HG03565 (cell line): ENCODE data around the gene DPPA3.
"Not testable (repeated sequence)": the region's sequence is repeated elsewhere in the genome, so short reads cannot be mapped to it uniquely, and the experiment has no call there.

ENCODE experiments used
- ATAC-seq: cut with Tn5 transposase; IDR thresholded peaks from one replicate; pipeline ENCODE4 v1.9.1; 2021; ENCODE audit warnings: mild to moderate bottlenecking, moderate library complexity; ENCODE audit not compliant: unreplicated experiment

The DPPA3 gene

DNA sequence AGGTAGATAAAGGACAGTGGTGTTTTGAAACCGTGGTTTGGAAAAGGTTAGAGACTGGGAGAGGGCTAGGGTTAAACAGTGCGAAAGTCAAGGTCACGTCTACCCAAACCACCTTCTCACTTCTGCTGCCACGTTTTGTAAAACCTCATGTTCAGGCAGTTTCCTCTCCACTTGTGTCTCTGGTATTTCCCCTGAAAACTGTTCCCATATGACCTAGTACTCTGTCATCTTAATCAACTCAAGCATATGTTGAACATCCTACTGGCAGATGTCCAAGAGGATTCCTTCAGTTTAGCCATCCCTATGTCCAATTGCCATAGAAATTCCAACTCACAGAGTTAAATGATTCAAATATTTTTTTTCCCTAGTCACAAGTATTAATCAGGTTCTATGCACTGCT is 18.5 kb downstream of the DPPA3 start:
- no peak for ATAC-seq

DNA sequence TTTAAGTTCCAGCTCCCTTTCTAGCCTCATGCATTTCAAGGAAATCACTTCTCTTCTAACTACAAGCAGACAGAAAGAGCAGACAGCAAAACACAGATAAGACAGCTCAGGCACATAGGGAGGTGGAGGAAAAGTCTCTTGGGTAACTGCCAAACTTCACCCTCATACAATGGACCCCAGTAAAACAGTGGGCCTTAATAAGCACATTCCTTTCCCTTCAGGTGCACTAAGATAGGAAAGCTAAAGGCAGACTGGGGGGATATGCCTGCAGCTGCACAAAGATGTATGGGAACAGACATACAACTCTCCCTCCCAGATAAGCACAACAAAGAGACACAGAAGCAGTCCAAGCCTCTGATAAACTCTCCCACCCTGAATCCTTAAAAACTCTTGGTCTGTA is 19.8 kb downstream of the DPPA3 start:
- ATAC-seq, result not testable (repeated sequence)

DNA sequence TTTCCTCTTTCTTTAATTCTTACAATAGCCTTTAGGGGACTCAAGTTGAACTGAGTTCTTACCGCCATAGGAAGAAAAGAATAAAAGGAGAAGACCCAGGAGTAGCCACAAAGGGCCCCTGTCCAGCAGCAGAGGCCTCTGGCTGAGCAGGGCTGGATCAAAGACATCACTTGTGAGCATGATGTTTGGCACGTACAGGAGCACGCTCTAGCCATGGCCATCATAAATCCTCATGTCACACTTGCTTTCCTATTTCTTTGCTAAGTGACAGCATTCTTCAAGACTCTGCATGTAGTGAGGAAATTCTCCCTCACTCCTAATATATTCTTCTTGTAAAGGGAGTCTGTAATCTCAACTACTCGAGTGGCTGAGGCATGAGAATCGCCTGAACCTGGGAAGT is 20.3 kb downstream of the DPPA3 start:
- no peak for ATAC-seq

DNA sequence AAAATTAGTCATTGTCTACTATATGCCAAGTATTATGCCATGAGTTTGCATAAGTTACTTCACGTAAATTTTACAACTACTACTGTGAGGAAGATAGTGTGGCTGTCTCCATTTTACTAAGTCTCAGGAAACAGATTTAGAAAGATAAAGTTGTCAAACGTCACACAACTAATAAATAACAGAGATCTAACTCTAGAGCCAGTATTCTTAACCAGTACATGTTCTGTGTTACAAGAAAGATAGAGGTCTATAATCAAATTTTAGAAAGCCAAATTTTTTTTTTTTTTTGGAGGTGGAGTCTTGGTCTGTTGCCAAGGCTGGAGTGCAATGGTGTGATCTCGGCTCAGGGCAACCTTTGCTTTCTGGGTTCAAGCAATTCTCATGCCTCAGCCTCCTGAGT is 21.8 kb downstream of the DPPA3 start:
- ATAC-seq, result no peak

DNA sequence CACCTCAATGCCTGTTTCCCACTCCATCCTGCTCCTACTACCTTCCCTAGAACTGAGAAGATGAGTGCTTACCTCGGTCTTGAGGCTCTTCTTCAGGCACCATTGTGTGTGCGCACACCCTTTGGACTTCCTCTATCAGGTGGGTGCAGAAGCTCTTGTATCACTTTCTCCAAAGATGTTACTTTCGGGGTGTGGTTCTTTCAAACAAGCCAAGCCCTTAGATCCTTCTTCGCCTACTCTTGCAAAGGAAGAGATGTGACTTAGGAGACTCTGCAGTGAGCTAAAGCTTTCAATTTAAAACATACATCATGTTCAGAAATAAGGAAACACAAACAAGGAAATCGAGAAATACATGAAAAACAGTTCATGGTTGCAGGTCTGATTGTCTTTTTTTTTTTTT is 36.0 kb downstream of the DPPA3 start, which contains the start of gene CLEC4C:
Gene CLEC4C (minus strand): TSS at position 130 of the 400 bp plus-strand sequence. CDS start 27 bp downstream, at position 103.
- no peak for ATAC-seq

DNA sequence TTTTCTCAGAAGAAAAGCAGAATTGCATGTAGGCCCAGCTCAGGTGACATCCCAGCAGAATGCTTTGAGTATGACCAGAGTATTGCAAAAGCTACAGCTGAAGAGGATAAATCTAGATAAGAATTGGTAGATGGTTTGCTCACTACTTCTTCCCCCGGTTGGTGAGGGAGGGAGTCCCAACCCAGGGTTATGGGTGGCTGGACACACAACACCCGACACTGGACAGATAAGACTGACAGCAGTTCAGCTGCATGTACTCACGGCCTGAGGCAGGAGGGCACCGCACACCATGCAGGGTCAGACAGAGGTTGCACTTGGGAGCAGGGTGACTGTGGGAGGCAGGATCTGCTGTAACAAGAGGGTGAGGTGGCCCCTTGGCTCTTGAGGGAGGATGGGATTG is 37.6 kb downstream of the DPPA3 start:
- ATAC-seq, result no peak

DNA sequence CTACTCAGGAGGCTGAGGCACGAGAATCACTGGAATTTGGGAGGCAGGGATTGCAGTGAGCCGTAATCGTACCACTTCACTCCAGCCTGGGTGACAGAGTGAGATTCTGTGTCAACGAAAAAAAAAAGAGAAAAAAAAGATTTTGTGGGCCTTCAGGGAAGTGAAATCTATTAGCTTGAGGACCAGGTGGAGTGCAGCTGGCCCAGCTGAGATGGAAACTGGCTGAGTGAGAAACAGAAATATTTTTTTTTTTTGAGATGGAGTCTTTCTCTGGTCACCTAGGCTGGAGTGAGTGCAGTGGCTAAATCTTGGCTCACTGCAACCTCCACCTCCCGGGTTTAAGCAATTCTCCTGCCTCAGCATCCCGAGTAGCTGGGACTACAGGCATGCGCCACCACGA is 38.2 kb downstream of the DPPA3 start:
- ATAC-seq, result no peak

DNA sequence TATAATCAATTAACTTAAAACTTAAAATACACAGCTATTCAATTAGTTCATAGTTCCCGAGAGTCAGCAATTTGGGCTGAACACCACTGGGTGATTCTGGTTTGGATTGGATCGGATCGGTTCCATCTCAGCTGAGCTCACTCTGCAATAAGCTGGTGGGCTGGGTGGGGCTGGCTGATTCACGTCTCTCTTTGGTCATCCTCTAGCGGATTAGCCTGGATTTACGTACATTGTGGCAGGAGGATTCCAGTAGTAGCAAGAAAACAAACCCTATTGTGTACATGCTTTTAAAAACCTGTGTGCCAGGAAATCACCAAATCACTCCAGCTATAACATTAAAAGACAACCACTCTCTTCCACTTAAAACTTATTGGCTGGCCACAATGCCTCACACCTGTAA is 39.1 kb downstream of the DPPA3 start:
- no peak for ATAC-seq

DNA sequence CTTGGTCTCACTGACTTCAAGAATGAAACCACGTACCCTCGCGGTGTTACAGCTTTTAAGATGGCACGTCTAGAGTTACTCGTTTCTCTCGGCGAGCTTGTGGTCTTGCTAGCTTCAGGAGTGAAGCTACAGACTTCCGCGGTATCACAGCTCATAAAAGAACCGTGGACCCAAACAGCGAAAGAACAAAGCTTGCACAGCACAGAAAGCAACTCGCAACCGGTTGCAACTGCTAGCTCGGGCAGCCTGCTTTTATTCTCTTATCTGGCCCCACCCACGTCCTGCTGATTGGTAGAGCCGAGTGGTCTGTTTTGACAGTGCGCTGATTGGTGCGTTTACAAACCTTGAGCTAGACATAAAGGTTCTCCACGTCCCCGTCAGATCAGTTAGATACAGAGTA is 40.2 kb downstream of the DPPA3 start:
- no peak for ATAC-seq

DNA sequence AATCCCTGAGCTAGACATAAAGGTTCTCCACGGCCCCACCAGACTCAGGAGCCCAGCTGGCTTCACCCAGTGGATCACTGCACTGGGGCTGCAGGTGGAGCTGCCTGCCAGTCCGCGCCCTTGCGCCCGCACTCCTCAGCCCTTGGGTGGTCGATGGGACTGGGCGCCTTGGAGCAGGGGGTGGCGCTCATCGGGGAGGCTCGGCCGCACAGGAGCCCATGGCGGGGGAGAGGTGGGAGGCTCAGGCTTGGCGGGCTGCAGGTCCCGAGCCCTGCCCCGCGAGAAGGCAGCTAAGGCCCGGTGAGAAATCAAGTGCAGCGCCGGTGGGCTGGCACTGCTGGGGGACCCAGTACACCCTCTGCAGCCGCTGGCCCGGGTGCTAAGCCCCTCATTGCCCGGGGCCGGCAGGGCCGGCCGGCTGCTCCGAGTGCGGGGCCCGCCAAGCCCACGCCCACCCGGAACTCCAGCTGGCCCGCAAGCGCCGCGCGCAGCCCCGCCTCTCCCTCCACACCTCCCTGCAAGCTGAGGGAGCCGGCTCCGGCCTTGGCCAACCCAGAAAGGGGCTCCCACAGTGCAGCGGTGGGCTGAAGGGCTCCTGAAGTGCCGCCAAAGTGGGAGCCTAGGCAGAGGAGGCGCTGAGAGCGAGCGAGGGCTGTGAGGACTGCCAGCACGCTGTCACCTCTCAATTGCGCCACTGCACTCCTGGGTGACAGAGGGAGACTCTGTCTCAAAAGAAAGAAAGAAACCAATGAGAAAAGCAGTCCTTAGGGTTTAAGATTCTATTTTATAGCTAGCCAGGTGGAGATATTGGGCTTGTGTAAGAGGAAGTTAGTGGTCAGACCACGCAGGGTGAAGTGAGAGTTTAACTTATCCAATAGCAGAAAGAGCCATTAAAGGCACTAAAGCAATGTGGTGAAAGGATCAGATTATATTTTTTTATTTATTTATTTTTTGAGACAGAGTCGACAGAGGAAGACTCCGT is 41.0 kb downstream of the DPPA3 start:
- not testable (repeated sequence) for ATAC-seq

DNA sequence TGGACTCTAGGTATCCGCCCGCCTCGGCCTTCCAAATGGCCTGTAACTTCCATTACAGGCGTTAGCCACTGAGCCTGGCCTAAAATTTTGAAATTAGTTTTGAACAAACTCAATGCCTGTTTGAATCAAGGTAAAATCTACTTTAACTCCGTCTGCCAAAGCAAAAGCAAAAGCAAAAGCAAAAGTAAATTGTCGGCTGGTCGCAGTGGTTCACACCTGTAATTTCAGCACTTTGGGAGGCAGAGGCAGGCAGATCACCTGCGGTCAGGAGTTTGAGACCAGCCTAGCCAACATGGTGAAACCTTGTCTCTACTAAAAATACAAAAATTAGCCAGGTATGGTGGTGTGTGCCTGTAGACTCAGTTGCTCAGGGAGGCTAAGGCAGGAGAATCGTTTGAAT is 44.4 kb downstream of the DPPA3 start:
- not testable (repeated sequence) for ATAC-seq

DNA sequence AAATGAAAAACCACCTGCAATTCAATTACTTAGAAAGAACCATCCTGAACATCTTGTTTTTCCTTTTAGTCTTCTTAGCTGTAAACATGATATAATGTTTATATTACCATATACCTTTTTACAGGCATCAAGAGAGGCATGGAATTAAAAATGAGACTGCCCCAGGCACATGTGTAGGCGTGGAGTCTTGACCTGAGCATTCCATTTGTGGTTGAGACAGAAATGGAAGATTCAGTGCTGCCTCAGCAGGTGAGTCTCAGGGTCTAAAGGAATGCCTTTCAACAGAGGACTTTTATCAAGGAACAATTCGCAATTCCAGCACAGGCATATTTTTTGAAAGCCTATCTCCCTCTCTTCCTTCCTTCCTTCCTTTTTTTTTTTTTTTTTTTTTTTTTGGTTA is 45.8 kb downstream of the DPPA3 start:
- no peak for ATAC-seq

DNA sequence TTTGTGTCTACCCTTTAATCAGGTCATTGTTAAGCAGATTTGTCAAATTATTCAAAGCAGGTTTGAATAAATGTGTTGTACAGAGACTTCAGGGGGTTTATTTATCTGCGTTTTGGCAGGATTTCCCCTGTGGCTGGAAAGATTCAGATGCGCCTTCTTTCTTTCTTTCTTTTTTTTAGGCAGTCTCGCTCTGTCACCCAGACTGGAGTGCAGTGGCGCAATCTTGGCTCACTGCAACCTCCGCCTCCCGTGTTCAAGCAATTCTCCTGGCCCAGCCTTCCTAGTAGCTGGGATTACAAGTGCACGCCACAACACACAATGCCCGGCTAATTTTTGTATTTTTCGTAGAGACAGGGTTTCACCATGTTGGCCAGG is 47.5 kb downstream of the DPPA3 start:
- no peak for ATAC-seq
